Ureter (tissue), 1 donor: Measurements from ENCODE around the gene AIFM3. TPM values are rescaled to one million over a fixed set of nuclear protein-coding genes. Genes with fewer than 3 reads are reported as not detected.
"Not testable (repeated sequence)": the region's sequence is repeated elsewhere in the genome, so short reads cannot be mapped to it uniquely, and the experiment has no call there.

Experiments
- DNase-seq: peaks from one replicate; pipeline ENCODE4 v3.0.0-alpha.2; 2020; ENCODE audit warnings: low spot score
- total RNA-seq: library from RNA; stranded (reverse); gene quantifications from one replicate; pipeline ENCODE4 v1.2.4, GENCODE V29; 2023
- donor health status: DM: yes; HTN: yes; CAD: no.

AIFM3 gene
- total RNA-seq, 1 donor from 2014 or later, result 15.4 TPM

DNA sequence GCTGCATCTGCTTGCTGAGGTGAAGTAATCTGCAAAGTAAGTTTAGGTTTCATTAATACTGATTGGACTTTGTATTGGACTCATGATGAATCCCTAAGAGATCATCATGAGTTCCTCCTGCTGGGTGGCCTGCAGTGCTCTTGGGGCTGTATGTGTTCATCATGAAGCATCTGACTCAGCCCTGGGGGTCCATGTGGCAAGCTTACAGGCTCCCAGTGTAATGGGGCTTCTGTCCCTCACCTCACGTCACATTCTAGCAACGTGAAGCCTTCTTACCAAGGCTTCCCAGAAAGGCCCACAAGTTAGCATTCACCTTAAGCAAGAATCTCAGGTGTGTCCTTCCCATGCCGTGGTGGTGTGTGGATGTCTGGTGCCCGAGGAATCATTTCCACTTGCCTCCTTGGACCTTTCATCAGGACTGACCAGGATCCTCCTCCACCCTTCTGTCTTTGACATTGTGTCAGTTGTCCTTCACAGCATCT, 26.1 kb upstream of the AIFM3 start:
- no peak for DNase-seq

DNA sequence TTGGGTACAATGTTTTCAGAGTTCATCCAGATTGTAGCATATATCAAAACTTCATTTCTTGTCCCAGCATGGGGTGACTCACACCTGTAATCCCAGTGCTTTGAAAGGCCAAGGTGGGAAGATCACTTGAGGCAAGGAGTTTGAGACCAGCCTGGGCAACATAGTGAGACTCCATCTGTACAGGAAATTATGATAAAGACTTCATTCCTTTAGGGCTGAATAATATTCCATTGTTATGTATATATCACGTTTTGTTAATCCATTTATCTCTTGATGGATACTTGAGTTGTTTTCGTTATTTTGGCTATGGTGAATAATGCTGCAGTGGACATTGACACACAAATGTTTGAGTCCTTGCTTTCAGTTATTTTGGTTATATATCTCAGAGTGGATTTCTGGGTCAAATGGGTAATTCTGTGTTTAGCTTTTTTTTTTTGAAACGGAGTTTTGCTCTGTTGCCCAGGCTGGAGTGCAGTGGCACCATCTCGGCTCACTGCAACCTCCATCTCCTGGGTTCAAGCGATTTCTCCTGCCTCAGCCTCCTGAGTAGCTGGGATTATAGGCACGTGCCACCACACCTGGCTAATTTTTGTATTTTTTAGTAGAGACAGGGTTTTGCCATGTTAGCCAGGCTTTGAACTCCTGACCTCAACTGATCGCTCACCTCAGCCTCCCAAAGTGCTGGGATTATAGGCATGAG, 24.7 kb upstream of the AIFM3 start:
- DNase-seq, result not testable (repeated sequence)

DNA sequence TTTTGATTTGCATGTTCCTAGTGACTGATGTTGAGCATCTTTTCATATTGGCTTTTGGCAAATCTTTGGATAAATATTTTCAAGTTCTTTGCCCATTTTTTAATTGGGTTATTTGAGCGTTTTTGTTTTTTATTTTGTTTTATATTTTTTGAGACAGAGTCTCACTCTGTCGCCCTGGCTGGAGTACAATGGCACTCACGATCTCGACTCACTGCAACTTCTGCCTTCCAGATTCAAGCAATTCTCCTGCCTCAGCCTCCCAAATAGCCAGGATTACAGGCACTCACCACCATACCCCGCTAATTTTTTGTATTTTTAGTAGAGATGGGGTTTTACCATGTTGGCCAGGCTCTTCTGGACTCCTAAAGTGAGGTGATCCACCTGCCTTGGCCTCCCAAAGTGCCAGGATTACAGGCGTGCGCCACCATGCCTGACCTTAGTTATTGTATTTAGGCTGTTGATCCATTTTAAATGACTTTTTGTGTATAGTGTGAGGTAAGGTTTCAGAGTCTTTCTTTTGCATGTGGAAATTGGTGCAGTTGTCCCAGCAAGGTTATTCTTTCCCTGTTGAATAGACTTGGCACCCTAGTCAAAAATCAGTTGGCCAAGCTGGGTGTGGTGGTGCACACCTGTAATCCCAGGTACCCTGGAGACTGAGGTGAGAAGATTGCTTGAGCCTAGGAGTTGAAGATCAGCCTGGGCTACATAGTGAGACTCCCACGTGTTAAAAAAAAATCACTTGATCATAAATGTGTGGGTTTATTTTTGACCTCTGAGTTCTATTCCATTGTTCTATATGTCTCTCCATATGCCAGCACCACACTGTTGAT, 23.7 kb upstream of the AIFM3 start:
- no peak for DNase-seq

DNA sequence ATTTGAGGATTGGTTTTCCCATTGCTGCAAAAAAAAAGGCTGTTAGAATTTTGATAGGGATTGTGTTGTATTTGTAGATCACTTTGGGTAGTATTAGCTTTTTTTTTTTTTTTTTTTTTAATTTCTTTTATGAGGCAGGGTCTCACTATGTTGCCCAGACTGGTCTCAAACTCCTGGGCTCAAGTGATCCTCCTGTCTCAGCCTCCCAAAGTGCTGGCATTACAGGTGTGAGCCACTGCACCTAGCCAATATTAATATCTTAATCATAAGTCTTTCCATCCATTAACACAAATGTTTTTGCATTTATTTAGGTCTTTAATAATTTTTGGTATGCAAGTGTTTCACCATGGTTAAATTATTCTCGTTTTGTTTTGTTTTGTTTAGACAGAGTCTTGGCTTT, 23.0 kb upstream of the AIFM3 start:
- DNase-seq, result no peak

DNA sequence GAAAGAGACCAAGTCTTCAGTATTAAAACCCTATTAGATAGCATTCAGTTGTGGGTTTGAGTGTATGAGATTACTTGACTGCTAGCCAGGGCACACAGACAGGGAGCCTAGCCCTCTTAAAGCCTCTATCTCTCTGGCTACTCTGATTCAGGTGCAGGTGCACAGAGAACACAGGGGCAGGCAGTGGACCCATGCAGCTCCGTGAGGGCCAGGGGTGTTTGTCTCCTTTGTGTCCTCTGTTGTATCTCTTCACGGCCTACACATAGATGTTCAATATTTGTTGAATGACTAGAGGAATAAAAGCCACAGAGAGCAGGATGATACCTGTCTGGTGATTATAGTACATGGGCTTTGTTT, 21.5 kb upstream of the AIFM3 start:
- DNase-seq, result no peak

DNA sequence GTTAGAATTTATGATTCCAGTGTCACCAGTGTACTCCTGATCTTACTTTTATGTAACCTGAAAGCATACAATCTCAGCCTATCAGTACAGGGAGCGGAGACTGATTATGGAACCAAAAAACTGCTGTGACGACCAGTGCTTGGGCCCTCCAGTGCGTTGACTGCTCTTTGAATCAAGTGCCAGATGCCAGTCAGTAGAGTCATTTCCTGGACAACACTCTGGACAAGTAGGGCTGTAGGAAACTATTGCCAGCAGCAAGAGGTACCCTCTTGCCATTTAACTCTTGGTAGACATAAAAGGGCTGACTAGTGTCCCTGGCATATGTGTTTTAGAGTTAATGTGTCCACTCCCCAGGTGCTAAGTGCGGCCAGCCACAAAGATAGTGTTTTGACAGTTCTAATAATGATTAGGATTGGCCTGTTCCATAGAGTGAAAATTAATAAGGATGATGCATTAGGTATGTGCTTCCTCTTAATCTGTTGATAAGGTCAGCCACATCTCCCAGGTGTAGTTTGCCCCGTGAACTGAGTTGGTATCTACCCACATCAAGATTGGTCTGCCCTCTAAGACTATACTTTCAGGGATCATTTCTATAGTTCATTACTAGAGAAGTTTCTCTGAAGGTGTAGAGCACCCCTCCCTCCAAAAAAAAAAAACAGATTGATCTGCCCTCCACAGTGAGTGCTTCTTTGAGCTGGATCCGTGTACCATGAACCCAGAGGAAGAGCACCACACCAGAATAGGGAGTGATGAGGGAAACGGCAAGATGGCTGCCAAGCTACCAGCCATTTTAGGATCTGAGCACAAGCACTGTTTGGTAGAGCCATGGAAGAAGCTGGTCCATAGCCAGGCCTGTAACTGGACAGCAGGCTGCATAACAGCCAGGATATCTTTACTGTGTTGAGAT, 20.7 kb upstream of the AIFM3 start:
- DNase-seq, result no peak

DNA sequence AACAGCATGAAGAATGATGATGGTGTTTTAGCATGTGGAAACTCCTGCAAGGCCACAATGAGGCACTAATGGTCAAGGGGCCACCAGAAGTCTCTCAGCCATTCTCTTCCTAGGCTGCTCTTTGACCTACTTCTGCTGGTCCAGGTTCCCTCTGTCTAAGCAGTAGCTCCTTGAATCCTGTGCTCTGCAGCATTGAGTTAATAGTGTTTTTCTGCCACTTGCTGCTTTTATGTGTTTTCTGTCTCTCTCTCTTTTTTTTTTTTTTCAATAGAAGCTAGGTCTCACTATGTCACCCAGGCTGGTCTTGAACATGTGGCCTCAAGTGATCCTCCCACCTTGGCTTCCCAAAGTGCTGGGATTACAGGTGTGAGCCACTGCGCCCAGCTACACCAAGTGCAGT, 20.1 kb upstream of the AIFM3 start:
- no peak for DNase-seq

DNA sequence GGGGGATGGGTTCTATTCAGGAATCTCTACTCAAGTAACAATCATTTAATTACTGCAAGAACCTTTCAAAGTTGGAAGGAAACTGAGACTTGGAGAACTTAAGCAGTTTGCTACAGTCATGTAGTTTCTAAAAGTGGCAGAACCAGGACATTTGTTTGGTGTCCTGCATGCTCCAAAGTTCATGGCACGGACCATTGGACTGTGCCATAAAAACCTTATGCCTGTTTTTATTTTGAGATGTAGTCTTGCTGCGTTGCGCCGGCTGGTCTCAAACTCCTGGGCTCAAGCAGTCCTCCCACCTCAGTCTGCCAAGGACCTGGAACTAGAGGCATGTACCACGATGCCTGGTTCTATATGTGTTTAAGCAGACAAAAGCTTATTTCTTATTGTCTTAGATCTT, 18.6 kb upstream of the AIFM3 start:
- DNase-seq, result no peak

DNA sequence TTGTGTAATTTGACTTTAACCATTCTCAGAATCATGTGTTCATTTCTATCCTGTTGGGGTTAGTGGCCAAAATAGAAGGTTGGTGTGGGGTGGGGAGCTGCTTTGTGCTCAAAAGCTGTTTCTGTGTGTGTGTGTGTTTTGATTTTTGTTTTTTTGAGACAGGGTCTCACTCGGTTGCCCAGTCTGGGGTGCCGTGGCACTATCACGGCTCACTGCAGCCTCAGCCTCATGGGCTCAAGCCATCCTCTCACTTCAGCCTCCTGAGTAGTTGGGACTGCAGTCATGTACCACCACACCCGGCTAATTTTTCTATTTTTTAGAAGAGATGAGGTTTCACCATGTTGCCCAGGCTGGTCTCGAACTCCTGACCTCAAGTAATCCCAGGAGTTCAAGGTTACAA, 18.1 kb upstream of the AIFM3 start:
- no peak for DNase-seq

DNA sequence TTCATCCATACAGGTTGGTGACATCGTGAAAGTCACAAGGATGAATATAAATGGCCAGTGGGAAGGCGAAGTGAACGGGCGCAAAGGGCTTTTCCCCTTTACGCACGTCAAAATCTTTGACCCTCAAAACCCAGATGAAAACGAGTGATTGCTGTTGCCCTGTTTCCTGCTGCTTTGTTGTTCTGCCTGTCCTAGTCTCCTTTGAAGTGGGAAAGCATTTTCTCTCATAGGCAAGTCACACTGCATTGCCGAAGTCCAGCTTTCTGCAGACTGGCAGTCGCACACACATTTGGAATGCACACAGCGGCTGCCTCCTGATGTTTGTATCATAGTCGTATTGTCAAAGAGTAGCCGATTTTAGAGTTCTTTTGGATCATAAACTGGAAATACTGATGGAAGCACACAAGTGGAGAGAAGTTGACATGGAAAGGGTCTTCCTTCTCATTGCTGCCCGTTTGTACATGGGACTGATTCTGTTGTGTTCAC, 17.3 kb upstream of the AIFM3 start:
- no peak for DNase-seq

DNA sequence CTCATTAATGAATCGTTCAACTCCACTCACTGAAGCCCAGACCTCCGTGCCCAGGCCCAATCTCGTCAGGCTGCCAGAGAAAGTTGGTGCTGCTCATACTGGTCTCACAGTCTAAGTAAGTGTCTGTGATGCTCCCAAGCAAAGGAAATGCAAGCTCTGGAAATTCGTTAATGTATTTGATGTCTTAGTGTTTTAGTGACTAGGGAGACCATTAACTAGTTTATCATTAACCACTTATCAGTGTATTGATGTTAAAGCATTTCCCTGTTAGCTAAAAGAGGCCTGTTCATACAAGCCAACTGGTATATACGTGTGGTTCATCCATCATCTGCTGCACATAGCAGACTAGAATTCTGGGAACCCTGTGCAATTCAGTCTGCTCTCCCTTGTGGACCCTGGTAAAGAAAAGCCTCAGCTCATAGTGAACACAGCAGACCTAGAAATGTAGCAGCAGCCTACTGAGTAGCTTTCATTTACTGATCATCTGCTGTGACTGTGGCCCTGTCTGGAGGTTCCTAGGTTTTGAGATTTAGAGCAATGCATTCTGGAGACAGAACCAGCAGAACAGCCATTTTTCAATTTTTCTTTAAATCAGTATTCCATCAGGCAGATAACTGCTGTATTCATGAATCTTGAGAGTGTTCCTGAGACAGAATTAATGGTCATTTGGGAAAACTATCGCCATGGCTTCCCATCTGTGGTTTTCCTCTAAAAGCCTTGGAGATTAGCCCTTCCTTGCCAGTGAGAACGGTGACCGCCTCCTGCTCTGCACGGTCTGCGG, 15.7 kb upstream of the AIFM3 start:
- DNase-seq, result no peak

DNA sequence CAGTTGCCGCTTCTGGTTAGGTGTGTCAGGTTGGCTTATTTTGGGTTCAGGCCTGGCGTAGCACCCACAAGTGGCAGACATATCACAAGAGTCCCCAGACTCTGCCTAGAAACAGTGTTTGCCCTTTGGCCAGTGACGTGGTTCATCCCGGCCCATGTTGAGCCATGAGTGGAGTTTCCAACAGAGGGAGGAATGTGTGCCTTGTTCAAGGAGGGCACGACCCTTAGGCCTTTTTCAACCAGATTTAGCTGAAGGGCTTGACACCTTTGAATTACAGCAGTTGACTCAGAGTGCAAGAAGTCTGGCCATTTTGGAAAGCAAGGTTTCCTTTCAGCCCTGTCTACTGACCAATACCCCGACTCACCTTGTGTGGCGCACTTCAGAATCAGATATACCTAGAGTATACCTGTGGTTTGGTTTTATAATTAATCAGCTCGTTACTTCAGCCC, 15.1 kb upstream of the AIFM3 start:
- DNase-seq, result no peak

DNA sequence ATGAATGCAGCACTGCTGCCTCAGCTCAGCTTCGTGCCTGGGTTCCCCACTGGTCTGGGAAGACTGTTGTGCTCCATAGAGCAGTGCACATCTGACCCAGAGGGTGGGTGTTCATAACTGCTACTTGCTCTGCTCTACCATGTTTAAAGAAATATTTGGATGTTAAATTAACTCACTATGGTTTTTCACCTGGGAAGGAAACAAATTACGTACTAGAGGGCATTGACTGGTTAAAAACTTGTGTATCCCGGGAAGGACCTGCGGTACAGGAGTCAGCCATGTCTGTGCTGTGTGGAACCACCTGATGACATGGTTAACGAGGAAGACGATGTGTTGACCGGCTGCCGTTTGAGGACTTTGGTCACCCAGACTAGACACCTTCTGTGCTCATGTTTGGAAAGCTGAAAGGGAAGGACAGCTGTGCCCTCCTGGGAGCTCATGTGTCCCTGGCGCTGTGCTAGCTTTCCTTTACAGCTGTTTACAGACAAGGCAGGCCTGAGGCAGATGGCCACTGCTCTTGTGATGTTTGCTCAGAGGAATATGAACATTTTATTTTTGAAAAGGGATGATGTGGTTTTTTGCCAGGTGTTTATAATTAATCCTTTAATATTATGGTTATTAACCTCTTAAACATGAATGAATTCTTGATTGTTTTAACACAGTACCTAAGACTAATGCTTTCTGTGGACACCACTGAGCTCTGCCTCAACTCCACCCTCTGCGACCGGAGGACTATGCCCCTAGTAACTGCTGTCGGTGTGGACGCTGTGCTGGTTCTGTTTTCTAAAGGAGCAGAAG, 14.3 kb upstream of the AIFM3 start:
- no peak for DNase-seq

DNA sequence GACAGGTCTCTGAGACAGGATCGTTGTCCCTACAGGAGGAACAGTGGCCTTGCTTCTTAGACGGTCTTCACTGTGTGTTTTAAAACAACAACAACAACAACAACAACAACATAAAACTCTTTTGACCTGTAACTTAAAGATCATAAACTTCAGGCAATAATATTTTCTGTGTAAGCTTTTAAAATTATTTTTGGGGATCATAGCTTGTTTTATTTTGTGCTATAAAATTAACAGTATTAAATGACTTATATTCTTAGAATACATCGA, 13.8 kb upstream of the AIFM3 start:
- no peak for DNase-seq

DNA sequence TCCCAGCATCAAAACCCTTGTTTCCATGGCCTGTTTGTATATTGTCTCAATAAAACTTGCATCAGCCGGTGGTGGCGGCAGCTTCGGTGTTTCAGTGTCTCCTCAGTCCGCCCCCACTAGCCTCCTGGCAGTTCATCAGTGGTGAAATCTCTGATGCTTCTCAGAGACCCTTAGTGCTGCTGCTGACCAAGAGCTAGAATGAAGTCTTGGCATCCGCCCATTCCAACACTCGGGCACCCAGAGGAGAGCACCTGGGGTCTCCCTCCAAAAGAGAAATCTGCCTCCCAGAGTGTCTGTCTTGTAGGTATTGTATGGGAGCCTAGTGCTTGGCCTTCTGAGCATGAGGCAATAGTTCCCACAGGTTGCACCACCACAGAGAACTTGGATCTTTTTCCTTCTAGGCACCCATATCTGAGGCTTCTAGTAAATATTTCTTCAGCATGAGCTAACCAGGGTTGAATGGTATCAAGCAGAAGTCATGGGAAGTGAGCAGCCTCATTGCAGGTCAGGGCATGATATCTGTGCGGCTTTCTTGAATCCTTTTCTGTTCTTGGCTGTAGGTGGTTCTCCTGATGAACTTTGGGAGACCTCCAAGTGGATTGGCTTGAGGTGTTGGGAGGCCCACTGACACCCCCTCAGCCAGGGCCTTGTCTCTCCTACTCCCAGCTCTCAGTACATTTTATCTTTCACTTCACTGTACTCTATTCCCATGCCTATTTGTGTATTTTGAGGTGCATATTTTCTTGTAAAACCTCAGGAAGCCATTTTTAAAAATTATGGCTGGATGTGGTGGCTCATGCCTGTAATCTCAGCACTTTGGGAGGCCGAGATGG, 13.2 kb upstream of the AIFM3 start:
- DNase-seq, result no peak

DNA sequence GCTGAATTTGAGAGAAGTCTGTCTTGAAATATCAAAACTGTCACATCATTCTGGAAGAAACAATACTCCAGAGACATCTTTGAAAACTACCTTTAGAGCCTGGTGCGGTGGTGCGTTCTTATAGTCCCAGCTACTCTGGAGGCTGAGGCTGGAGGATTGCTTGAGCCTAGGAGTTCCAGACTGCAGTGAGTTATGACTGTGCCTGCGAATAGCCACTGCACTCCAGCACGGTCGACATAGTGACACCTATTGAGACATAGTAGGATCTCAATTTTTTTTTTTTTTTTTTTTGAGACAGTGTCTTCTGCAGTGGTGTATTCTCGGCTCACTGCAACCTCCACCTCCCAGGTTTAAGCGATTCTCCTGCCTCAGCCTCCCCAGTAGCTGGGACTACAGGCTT, 11.5 kb upstream of the AIFM3 start:
- no peak for DNase-seq

DNA sequence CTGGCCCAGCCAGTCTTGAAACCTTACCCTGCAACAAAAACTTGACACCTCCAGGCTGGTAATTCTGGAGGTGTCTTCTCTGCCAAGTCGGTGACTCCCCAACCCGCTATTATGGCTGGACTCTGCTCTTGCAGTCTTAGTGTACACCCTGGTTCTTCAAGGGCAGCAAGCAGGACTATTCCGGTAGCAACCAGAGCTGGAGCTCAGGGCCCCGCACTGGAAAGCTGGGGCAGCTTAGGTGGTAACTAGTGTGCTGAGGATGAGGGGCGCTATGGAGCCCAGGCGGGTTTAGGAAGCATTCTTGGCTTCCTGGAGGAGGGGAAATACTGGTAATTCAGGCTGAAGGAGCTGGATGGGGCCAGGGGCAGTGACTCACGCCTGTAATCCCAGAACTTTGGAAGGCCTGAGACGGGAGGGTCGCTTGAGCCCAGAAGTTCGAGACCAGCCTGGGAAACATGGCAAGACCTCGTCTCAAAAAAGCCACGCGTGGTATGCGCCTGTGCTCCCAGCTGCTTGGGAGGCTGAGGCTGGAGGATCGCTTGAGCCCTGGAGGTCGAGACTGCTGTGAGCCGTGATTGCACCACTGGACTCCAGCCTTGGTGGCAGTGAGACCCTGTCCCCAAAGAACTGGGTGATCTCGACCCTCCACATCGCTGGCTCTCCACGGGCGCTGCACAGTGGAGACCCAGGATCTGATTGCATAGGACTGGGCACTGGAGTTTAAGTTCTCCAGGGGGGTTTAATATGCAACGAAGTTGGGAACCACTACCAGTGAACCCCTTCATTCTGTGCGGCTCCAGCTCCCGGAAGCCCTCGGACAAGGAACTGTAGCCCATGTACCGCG, 10.6 kb upstream of the AIFM3 start:
- DNase-seq, result no peak

DNA sequence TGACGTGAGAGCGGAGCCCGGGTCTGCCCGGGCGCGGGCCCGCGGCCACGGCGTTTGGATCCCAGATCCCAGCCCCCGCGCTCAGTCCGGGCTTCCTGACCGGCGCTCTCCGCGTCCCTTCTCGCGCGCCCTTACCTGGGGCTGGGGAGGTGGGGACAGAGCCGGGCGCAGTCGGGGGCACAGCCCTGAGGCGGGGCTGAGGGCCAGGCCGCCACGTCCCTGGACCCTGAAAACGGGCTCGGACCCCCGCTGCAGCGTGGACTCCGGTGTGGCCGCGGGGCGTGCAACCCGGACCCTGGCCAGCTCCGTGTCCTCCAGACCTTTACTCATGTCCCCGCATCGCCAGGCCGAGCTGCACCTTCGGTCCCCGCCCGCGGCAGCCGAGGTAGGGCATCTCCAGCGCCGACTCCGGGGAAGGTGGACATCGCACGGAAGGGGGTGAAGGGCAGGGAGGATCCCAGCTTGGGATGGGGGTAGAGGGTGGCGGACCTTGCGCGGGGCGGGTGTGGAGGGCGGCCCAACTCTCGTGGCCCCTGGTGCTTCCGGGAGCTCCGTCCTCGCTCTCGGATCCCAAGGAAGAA, 9.9 kb upstream of the AIFM3 start:
- DNase-seq, result no peak
